SJSA1 (cell line): Measurements from ENCODE around the gene ZG16B. TPM values are rescaled to one million over a fixed set of nuclear protein-coding genes. Genes with fewer than 3 reads are reported as not detected.
A peak's percentile ranks its signal among the peaks of the same experiment; 100 is the strongest.

Experiments
- DNase-seq, 2 experiments: peaks; one replicate each; pipeline ENCODE4 v3.0.0-alpha.2; 2015 to 2020; ENCODE audit warnings: low spot score in 2 of 2, low read depth in 1 of 2
- H3K27ac ChIP-seq: fragments of 250-450 bp; sonication (Bioruptor Pico); 2 replicates; pipeline ENCODE4 v1.5.1; 2020; ENCODE audit warnings: mild to moderate bottlenecking, moderate library complexity
- H3K27me3 ChIP-seq: fragments of 250-450 bp; sonication (Bioruptor Pico); replicated peaks from 2 replicates; pipeline ENCODE4 v1.5.1; 2020; ENCODE audit warnings: mild to moderate bottlenecking, moderate library complexity
- H3K36me3 ChIP-seq: fragments of 250-450 bp; sonication (Bioruptor Pico); 2 replicates; pipeline ENCODE4 v1.5.1; 2020; ENCODE audit warnings: mild to moderate bottlenecking
- H3K4me1 ChIP-seq: fragments of 250-450 bp; sonication (Bioruptor Pico); replicated peaks from 2 replicates; pipeline ENCODE4 v1.6.1; 2021; ENCODE audit warnings: mild to moderate bottlenecking
- H3K4me3 ChIP-seq: fragments of 250-450 bp; sonication (Bioruptor Pico); 2 replicates; pipeline ENCODE4 v1.5.1; 2020; ENCODE audit warnings: mild to moderate bottlenecking
- H3K9me3 ChIP-seq: fragments of 250-450 bp; sonication (Bioruptor Pico); replicated peaks from 2 replicates; pipeline ENCODE4 v1.5.1; 2020; ENCODE audit warnings: mild to moderate bottlenecking
- total RNA-seq: library from RNA; depleted of rRNA; stranded (reverse); fragments of >200 nt; shearing (Covaris generic); gene quantifications from 2 replicates; pipeline ENCODE4 v1.2.3, GENCODE V29; 2014

Gene ZG16B
- total RNA-seq, 1 experiment from 2014 or later: 0.11 TPM

GRCh38 chr16:2824626-2825025 lies 5.5 kb upstream of the ZG16B start:
- no peaks in the 10 kb centered on the region for H3K36me3 ChIP-seq
- H3K4me3 ChIP-seq: no peak overlapping the region
- no peak for DNase-seq
- no peaks in the 10 kb centered on the region for H3K4me1 ChIP-seq
- H3K27me3 ChIP-seq: peaks cover 15% of the 10 kb centered on the region
- no peak overlapping the region for H3K27ac ChIP-seq
- no peaks in the 10 kb centered on the region for H3K9me3 ChIP-seq

DNA sequence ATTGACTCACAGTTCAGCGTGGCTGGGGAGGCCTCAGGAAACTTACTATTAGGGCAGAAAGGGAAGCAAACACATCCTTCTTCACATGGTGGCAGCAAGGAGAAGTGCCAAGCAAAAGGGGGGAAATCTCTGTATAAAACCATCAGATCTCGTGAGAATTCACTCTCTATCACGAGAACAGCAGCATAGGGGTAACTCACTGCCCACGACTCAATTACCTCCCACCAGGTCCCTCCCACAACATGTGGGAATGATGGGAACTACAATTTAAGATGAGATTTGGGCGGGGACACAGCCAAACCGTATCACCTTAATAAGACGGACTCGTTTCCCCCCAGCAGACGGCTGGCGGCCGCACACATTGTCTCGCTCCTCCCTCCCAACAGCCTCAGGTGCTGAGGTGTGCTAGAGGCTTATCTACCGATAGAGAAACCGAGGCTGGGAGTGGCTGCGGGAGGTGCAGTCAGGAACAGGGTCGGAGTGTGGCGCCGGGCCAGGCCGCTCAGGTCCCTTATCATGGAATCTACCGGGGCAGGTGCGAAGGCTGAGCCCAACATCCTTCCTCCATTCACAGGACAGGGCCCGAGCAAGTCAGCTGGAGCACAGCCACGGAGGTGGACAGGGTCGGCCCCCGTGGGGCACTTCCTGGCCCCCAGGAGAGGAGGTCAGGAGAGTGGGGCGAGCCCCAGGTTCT lies 4.9 kb upstream of the ZG16B start:
- Histone ChIP-seq H3K36me3 (no peaks in the 10 kb centered on the region), H3K27me3 (peaks cover 13% of the 10 kb centered on the region), H3K9me3 (no peaks in the 10 kb centered on the region), H3K27ac (no peak overlapping the region), H3K4me3 (no peak overlapping the region), H3K4me1 (no peaks in the 10 kb centered on the region)
- DNase-seq: no peak

GRCh38 chr16:2825906-2826305 lies 4.2 kb upstream of the ZG16B start:
- Histone ChIP-seq H3K4me3 (no peak overlapping the region), H3K36me3 (no peaks in the 10 kb centered on the region), H3K9me3 (no peaks in the 10 kb centered on the region), H3K27me3 (peaks cover 13% of the 10 kb centered on the region), H3K27ac (no peak overlapping the region), H3K4me1 (no peaks in the 10 kb centered on the region)
- no peak for DNase-seq

- Histone ChIP-seq H3K4me3 (no peak overlapping the region), H3K9me3 (no peaks in the 10 kb centered on the region), H3K36me3 (no peaks in the 10 kb centered on the region), H3K4me1 (no peaks in the 10 kb centered on the region), H3K27me3 (peaks cover 9% of the 10 kb centered on the region), H3K27ac (no peak overlapping the region)
- no peak for DNase-seq
Measured at GRCh38 chr16:2826591-2827373, 3.3 kb upstream of the ZG16B start.

DNA sequence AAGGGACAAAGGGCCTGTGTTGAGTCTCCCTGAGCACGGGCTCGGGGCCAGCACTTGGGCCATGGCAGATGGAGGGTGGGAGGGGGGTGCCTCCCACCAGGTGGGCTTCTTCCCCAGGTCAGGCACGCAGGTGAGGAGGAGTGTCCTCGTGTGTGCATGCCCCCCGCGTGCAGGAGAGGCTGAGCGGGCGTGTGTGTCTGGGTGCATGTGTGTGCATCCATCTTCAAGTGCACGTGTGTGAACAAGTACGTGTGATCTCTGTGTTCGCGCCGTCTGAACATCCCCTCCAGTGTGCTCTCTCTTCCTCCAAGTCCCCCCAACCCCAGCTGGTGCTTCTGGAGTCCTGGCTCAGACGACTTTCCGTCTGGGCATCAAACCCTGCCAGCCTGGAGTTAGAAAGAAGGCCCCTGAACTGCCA lies 2.7 kb upstream of the ZG16B start:
- H3K36me3 ChIP-seq: no peaks in the 10 kb centered on the region
- H3K27ac ChIP-seq: no peak overlapping the region
- no peak for DNase-seq
- no peaks in the 10 kb centered on the region for H3K9me3 ChIP-seq
- no peak overlapping the region for H3K4me3 ChIP-seq
- peaks cover 7% of the 10 kb centered on the region for H3K27me3 ChIP-seq
- H3K4me1 ChIP-seq: no peaks in the 10 kb centered on the region

DNA sequence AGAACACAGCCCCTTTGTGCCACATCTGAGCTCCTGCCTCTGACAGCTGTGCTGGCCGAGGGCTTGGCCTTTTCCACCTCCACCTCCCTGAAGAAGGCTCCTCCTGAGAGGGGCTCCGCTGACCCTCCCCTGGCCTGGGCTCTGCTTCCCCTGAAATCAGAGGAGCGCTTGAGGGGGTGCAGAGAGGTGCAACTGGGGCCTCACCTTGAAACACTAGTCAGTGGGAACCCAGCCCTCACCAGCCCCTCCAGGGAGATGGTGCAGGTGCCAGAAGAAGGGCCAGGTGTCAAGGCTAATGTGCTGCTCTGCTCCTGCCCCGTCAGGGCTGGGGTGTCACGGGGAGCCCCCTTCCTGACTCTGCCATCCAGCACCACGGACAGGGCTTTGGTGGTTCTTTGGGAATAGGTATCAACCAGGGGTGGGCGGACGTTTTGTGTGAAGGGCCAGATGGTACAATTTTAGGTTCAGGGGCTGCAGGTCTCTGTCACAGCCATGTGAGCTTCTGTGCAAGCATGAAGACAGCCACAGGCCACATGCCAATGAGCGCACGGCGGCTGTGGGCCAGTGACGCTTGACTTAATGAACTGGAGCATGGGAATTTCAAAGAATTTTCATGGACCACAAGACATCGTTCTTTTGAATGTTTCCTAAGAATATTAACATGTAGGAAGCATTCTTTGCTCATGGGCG lies 2.1 kb upstream of the ZG16B start:
- no peak overlapping the region for H3K4me3 ChIP-seq
- no peak for DNase-seq
- H3K27ac ChIP-seq: no peak overlapping the region
- H3K4me1 ChIP-seq: no peaks in the 10 kb centered on the region
- H3K27me3 ChIP-seq: peaks cover 3% of the 10 kb centered on the region
- no peaks in the 10 kb centered on the region for H3K9me3 ChIP-seq
- no peaks in the 10 kb centered on the region for H3K36me3 ChIP-seq

DNA sequence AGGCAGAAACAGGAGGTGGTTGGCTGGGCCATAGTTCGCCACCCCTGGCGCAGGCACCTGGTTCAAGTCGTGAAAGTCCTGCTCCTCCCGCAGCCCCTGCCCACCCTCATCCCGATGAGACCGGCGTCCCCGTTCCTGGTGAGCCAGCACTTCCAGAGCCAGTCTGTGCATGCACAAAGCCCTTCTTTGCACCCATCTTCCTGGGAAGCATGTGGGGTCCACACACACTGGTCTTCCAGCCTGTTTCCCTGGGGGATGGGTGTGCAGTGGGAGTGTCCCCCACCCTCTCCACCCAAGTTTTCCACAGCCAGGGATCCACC lies 1.6 kb upstream of the ZG16B start:
- H3K9me3 ChIP-seq: no peaks in the 10 kb centered on the region
- H3K36me3 ChIP-seq: no peaks in the 10 kb centered on the region
- H3K27ac ChIP-seq: no peak overlapping the region
- H3K4me3 ChIP-seq: no peak overlapping the region
- no peak for DNase-seq
- H3K27me3 ChIP-seq: peaks cover under 1% of the 10 kb centered on the region
- no peaks in the 10 kb centered on the region for H3K4me1 ChIP-seq

GRCh38 chr16:2828876-2829430 lies 1.1 kb upstream of the ZG16B start:
- Histone ChIP-seq H3K4me1 (no peaks in the 10 kb centered on the region), H3K27ac (no peak overlapping the region), H3K27me3 (no peaks in the 10 kb centered on the region; the same call in none of the 2 replicates), H3K4me3 (no peak overlapping the region), H3K9me3 (no peaks in the 10 kb centered on the region), H3K36me3 (no peaks in the 10 kb centered on the region)
- DNase-seq: no peak

GRCh38 chr16:2830355-2830695 lies 222 bp downstream of the ZG16B start:
- H3K4me3 ChIP-seq: no peak overlapping the region
- H3K4me1 ChIP-seq: peaks cover 2% of the 10 kb centered on the region
- H3K27me3 ChIP-seq: no peaks in the 10 kb centered on the region; the same call in none of the 2 replicates
- no peak overlapping the region for H3K27ac ChIP-seq
- no peaks in the 10 kb centered on the region for H3K9me3 ChIP-seq
- H3K36me3 ChIP-seq: no peaks in the 10 kb centered on the region
- DNase-seq: no peak

DNA sequence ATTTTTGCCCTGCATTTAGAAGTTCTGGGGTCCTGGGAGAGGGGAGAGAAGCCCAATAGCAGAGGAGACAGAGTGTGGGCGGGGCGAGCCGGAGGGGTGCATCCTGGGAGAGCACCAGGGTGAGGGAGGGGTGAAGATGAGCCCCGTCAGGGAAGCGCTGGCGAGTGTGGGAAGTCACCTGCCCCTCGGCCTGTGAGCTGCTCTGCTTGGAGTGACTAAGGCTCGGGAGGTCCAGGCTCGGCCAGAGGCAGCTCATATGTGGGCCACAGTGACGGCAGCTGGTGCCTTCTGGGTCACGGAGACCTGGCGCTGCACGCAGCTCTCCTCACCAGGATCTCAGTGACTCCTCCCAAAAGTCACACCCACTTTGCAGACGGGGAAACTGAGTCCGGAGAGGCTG lies 1.1 kb downstream of the ZG16B start:
- Histone ChIP-seq H3K27ac (no peak overlapping the region), H3K9me3 (no peaks in the 10 kb centered on the region), H3K4me3 (no peak overlapping the region), H3K4me1 (peaks cover 11% of the 10 kb centered on the region), H3K36me3 (no peaks in the 10 kb centered on the region), H3K27me3 (no peaks in the 10 kb centered on the region; the same call in 1 of the 2 replicates)
- DNase-seq: no peak

DNA sequence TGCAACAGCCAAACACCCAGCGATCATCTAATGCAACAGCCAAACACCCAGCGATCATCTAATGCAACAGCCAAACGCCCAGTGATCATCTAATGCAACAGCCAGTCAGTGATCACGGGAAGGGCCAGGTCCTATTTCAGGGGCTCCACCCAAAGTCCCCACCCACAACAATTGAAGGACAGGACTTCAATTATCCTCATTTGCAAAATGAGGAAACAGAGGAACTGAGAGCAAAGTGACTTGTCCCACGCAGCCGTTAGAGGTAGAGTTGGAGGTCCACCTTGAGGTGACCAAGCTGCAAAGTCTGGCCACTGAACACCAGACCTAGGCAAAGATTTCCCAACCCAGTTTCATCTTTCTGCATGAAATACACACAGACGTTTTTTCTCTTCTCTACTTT lies 3.7 kb downstream of the ZG16B start:
- Histone ChIP-seq H3K27me3 (no peaks in the 10 kb centered on the region), H3K9me3 (no peaks in the 10 kb centered on the region), H3K4me3 (no peak overlapping the region), H3K4me1 (peaks cover 21% of the 10 kb centered on the region), H3K27ac (no peak overlapping the region), H3K36me3 (no peaks in the 10 kb centered on the region)
- DNase-seq: no peak

DNA sequence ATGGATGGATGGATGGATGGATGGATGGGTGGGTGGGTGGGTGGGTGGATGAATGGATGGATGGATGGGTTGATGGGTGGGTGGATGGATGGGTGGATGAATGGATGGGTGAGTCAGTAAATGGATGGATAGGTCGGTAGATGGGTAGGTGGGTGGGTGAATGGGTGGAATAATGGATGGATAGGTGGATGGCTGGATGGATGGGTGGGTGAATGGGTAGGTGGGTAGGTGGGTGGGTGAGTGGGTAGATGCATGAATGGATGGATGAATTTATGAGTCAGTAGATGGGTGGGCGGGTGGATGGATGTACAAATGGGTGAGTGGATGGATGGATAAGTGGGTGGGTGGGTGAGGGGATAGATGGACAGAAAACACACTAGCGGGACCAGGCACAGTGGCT lies 4.9 kb downstream of the ZG16B start:
- H3K4me3 ChIP-seq: no peak overlapping the region
- H3K9me3 ChIP-seq: no peaks in the 10 kb centered on the region
- no peak for DNase-seq
- H3K27ac ChIP-seq: no peak overlapping the region
- no peaks in the 10 kb centered on the region for H3K36me3 ChIP-seq
- peaks cover 25% of the 10 kb centered on the region for H3K4me1 ChIP-seq
- H3K27me3 ChIP-seq: no peaks in the 10 kb centered on the region

DNA sequence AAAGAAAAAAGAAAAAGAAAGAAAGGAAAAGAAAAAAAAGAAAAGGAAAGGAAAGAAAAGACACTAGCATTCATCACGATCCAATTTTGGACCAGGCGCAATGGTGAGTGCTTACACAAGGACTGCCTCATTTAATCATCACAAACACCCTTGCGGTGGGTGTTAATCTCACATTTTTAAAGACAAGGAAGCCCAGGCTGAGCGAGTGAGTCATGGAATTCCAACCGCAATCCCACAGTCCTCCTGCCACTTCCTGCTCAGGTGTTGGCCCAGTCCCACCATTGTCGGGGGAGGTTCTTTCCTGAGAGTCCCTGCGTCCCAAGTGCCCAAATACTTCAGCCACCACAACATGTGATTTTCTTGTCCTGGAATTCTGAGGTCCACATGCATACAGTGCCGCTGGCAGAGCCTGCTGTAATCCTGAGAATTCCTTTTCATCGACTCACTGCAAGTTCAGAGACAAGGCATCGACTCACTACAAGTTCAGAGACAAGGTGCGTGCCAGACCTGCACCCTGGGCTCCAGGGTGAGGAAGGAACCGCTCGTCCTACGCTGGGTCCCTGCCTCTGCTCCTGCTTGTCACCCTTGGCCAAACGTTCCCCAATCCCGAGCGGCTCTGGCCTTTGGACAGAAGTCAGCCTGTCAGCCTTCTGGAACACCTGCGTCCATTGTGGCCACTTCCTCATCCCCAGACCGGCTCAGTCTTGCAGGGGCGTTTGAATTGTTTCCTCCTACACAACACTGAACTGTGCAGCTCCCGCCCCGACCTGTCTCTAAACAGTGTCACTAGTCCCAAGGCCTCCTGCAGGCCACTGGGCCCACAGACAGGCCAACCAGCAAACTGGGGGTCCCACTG lies 5.8 kb downstream of the ZG16B start:
- Histone ChIP-seq H3K27me3 (no peaks in the 10 kb centered on the region), H3K27ac (peak overlapping the region; percentile 29), H3K36me3 (no peaks in the 10 kb centered on the region), H3K9me3 (no peaks in the 10 kb centered on the region), H3K4me1 (peaks cover 25% of the 10 kb centered on the region), H3K4me3 (no peak overlapping the region)
- peak; percentile 94 to 95 for DNase-seq
